Natural killer cell (primary cell): ENCODE data around the gene C1orf105. TPM values are rescaled to one million over a fixed set of nuclear protein-coding genes. Genes with fewer than 3 reads are reported as not detected.
A peak's percentile ranks its signal among the peaks of the same experiment; 100 is the strongest.

Experiments
- ATAC-seq, 3 donors: fragments of 150-1000 bp in 2 of 3; fragments of 200-7000 bp in 1 of 3; cut with Tn5 transposase; 1 replicate in 1 of 3; 2 replicates in 2 of 3; pipeline ENCODE4 v1.10.0; 2021; ENCODE audit warnings: mild to moderate bottlenecking in 2 of 3, moderate library complexity in 2 of 3
- DNase-seq, 2 donors: peaks; one replicate each; pipeline versions ENCODE4 v3.0.0 to v3.0.0-alpha.2; 2013 to 2021; ENCODE audit warnings: mixed read lengths in 1 of 2
- H3K27ac ChIP-seq: one replicate; pipeline ENCODE4 v1.5.1; 2013; ENCODE audit warnings: mild to moderate bottlenecking, low read length
- H3K27me3 ChIP-seq: one replicate; pipeline ENCODE4 v1.6.1; 2013; ENCODE audit warnings: low read length; ENCODE audit not compliant: control insufficient read depth, insufficient read depth
- H3K36me3 ChIP-seq: one replicate; pipeline ENCODE4 v1.6.1; 2013; ENCODE audit warnings: low read length; ENCODE audit not compliant: control insufficient read depth, insufficient read depth
- H3K4me1 ChIP-seq: one replicate; pipeline ENCODE4 v1.6.1; 2013; ENCODE audit warnings: low read length; ENCODE audit not compliant: control insufficient read depth, insufficient read depth
- H3K4me3 ChIP-seq: one replicate; pipeline ENCODE4 v1.5.1; 2013; ENCODE audit warnings: low read length
- H3K9me3 ChIP-seq: one replicate; pipeline ENCODE4 v1.6.1; 2013; ENCODE audit warnings: low read length; ENCODE audit not compliant: control insufficient read depth, insufficient read depth
- H3K27ac Mint-ChIP-seq, 2 donors: one replicate each; pipeline ENCODE4 v1.8.0; 2022; ENCODE audit warnings: mild to moderate bottlenecking in 2 of 2, mixed read lengths in 2 of 2, moderate library complexity in 1 of 2
- H3K27me3 Mint-ChIP-seq, 2 donors: one replicate each; pipeline ENCODE4 v1.8.0; 2022; ENCODE audit warnings: low read depth in 2 of 2, mixed read lengths in 2 of 2
- H3K36me3 Mint-ChIP-seq: one replicate; pipeline ENCODE4 v1.8.0; 2022; ENCODE audit warnings: mixed read lengths
- H3K4me1 Mint-ChIP-seq, 2 donors: one replicate each; pipeline ENCODE4 v1.8.0; 2022; ENCODE audit warnings: mixed read lengths in 2 of 2
- H3K4me3 Mint-ChIP-seq: one replicate; pipeline ENCODE4 v1.8.0; 2022; ENCODE audit warnings: mild to moderate bottlenecking, moderate library complexity, mixed read lengths
- H3K9me3 Mint-ChIP-seq, 2 donors: one replicate each; pipeline ENCODE4 v1.8.0; 2022; ENCODE audit warnings: mixed read lengths in 2 of 2
- CTCF ChIP-seq: fragments of 200-600 bp; IDR thresholded peaks from one replicate; pipeline ENCODE4 v1.8.0; 2022; ENCODE audit warnings: antibody characterized with exemption
- WGBS: methylation state at CpG from one replicate; pipeline ENCODE4 v1.1.7; 2013; ENCODE audit warnings: missing lambda C conversion rate; ENCODE audit not compliant: insufficient coverage; 5-methylcytosine and 5-hydroxymethylcytosine counted together
- intact Hi-C: fragments of 100-400 bp; cut with micrococcal nuclease; formaldehyde crosslinking; loops from one replicate; pipeline ENCODE4 v1.14.2; 2022
- total RNA-seq, 4 donors: library from RNA; stranded (reverse); fragments of 120-200 nt in 1 of 4; gene quantifications; one replicate each; pipeline versions ENCODE4 v1.2.3 to v1.2.4, GENCODE V29; 2013 to 2022

Gene C1orf105
- total RNA-seq, 3 donors from 2014 or later (not counting 1 experiment from before 2014, with no cell fraction given), result not detected

GRCh38 chr1:172400722-172401105, 19.8 kb upstream of the C1orf105 start:
- no peak for TF ChIP-seq CTCF
- Mint-ChIP-seq H3K9me3 (no peaks in the 10 kb centered on the region), H3K27me3 (peaks cover 0 to 4% of the 10 kb centered on the region in 2 donors), H3K4me1 (peaks cover 43 to 49% of the 10 kb centered on the region in 2 donors), H3K4me3 (peak overlapping the region; percentile 35), H3K36me3 (no peaks in the 10 kb centered on the region), H3K27ac (no peak overlapping the region)
- no peaks in the 10 kb centered on the region for H3K27me3 ChIP-seq
- H3K4me3 ChIP-seq, result no peak overlapping the region
- no peaks in the 10 kb centered on the region for H3K9me3 ChIP-seq
- no peaks in the 10 kb centered on the region for H3K36me3 ChIP-seq
- ATAC-seq (no peak), DNase-seq (no peak)
- H3K4me1 ChIP-seq, result peaks cover 10% of the 10 kb centered on the region
- intact Hi-C loops, result no loop called here
- WGBS, result 100% methylated on average over 1 of the region's 1 CpG
- no peak overlapping the region for H3K27ac ChIP-seq

- no peaks in the 10 kb centered on the region for H3K9me3 ChIP-seq
- no peak for TF ChIP-seq CTCF
- no peaks in the 10 kb centered on the region for H3K36me3 ChIP-seq
- Mint-ChIP-seq H3K4me1 (peaks cover 43 to 49% of the 10 kb centered on the region in 2 donors), H3K9me3 (no peaks in the 10 kb centered on the region), H3K36me3 (no peaks in the 10 kb centered on the region), H3K27me3 (peaks cover 0 to 6% of the 10 kb centered on the region in 2 donors), H3K4me3 (no peak overlapping the region), H3K27ac (no peak overlapping the region)
- no peaks in the 10 kb centered on the region for H3K27me3 ChIP-seq
- ATAC-seq, result no peak
- peaks cover 10% of the 10 kb centered on the region for H3K4me1 ChIP-seq
- H3K4me3 ChIP-seq, result no peak overlapping the region
- H3K27ac ChIP-seq, result no peak overlapping the region
- no peak for DNase-seq
- intact Hi-C loops, result no loop called here
These were observed 19.0 kb upstream of the C1orf105 start for GRCh38 chr1:172401477-172401876.

- Histone ChIP-seq H3K9me3 (no peaks in the 10 kb centered on the region), H3K27me3 (no peaks in the 10 kb centered on the region), H3K4me1 (peaks cover 10% of the 10 kb centered on the region), H3K36me3 (no peaks in the 10 kb centered on the region), H3K4me3 (no peak overlapping the region), H3K27ac (no peak overlapping the region)
- DNase-seq (peak in 1 of 2 donors; percentile 41), ATAC-seq (no peak)
- no peaks in the 10 kb centered on the region for H3K9me3 Mint-ChIP-seq
- no peak for TF ChIP-seq CTCF
- intact Hi-C loops, result no loop called here
- no peaks in the 10 kb centered on the region for H3K36me3 Mint-ChIP-seq
- peaks cover 0 to 6% of the 10 kb centered on the region in 2 donors for H3K27me3 Mint-ChIP-seq
- 94% methylated on average over 5 of the region's 5 CpGs for WGBS
- no peak overlapping the region for H3K27ac Mint-ChIP-seq
- peaks cover 43 to 49% of the 10 kb centered on the region in 2 donors for H3K4me1 Mint-ChIP-seq
- no peak overlapping the region for H3K4me3 Mint-ChIP-seq
These were observed 18.6 kb upstream of the C1orf105 start for GRCh38 chr1:172401892-172402291.

GRCh38 chr1:172402878-172403569, 17.5 kb upstream of the C1orf105 start:
- DNase-seq (peak in 1 of 2 donors; percentile 36), ATAC-seq (peak; percentile 46 to 78 (median 54))
- Mint-ChIP-seq H3K4me1 (peaks cover 43 to 48% of the 10 kb centered on the region in 2 donors), H3K27ac (no peak overlapping the region), H3K9me3 (no peaks in the 10 kb centered on the region), H3K4me3 (peak overlapping the region; percentile 31), H3K27me3 (peaks cover 0 to 6% of the 10 kb centered on the region in 2 donors), H3K36me3 (no peaks in the 10 kb centered on the region)
- Histone ChIP-seq H3K4me3 (no peak overlapping the region), H3K4me1 (peaks cover 10% of the 10 kb centered on the region), H3K9me3 (no peaks in the 10 kb centered on the region), H3K27ac (no peak overlapping the region), H3K27me3 (no peaks in the 10 kb centered on the region), H3K36me3 (no peaks in the 10 kb centered on the region)
- no peak for TF ChIP-seq CTCF
- WGBS, result 69% methylated on average over 1 of the region's 1 CpG
- intact Hi-C loops, result no loop called here
